Panc1 (cell line): ENCODE results near the gene TK2. TPM values are rescaled to one million over a fixed set of nuclear protein-coding genes. Genes with fewer than 3 reads are reported as not detected.

Source experiments
- ATAC-seq: fragments of 200-7000 bp; cut with Tn5 transposase; 2 replicates; pipeline ENCODE4 v1.9.1; 2020; ENCODE audit warnings: mild to moderate bottlenecking, moderate library complexity
- BruUV-seq: library from RNA; stranded (reverse); fragments of 400-500 nt; replicated peaks from 2 replicates; lab custom pipeline; 2021; lab: Mats Ljungman, UMichigan
- CTCF ChIA-PET: fragments of 300-600 bp; sonication (Branson Sonifier 250); formaldehyde crosslinking; loops from one replicate; lab custom pipeline; 2022; ENCODE audit warnings: antibody characterized with exemption; lab: Charles Lee
- POLR2A ChIA-PET: fragments of 300-600 bp; sonication (Branson Sonifier 250); formaldehyde crosslinking; loops from one replicate; lab custom pipeline; 2022; ENCODE audit warnings: antibody characterized with exemption; lab: Charles Lee
- DNase-seq: peaks from one replicate; pipeline ENCODE4 v3.0.0-alpha.2; 2010; ENCODE audit warnings: low read depth, low spot score
- H3K27ac ChIP-seq: 2 replicates; pipeline ENCODE4 v1.5.1; 2011; ENCODE audit warnings: mild to moderate bottlenecking, low read length, inconsistent platforms
- H3K27me3 ChIP-seq: fragments of 200-500 bp; sonication (Bioruptor generic); 2 replicates; pipeline ENCODE4 v1.6.0; 2014; ENCODE audit warnings: low read length, inconsistent platforms; ENCODE audit not compliant: control insufficient read depth, insufficient read depth
- H3K36me3 ChIP-seq: fragments of 200-500 bp; sonication (Bioruptor generic); 2 replicates; pipeline ENCODE4 v1.5.1; 2014; ENCODE audit warnings: inconsistent platforms, mild to moderate bottlenecking, low read length, moderate library complexity; ENCODE audit not compliant: control insufficient read depth, insufficient read depth
- H3K4me1 ChIP-seq: 2 replicates; pipeline ENCODE4 v1.5.1; 2011; ENCODE audit warnings: inconsistent platforms, mild to moderate bottlenecking, low read length, moderate library complexity; ENCODE audit not compliant: control insufficient read depth, insufficient read depth
- H3K4me3 ChIP-seq, 2 experiments: 2 replicates each; pipeline ENCODE4 v1.5.1; 2011 to 2012; ENCODE audit warnings: low read depth in 2 of 2, low read length in 2 of 2, mild to moderate bottlenecking in 2 of 2, inconsistent platforms in 1 of 2, moderate library complexity in 1 of 2
- H3K9me3 ChIP-seq: fragments of 200-500 bp; sonication (Bioruptor generic); 2 replicates; pipeline ENCODE4 v1.5.1; 2014; ENCODE audit warnings: low read depth, mild to moderate bottlenecking, inconsistent platforms, low read length, moderate library complexity; ENCODE audit not compliant: control insufficient read depth, insufficient read depth
- CTCF ChIP-seq: fragments of 450-650 bp; IDR thresholded peaks from 2 replicates; pipeline ENCODE4 v1.5.1; 2017; ENCODE audit warnings: mild to moderate bottlenecking
- POLR2AphosphoS5 ChIP-seq: IDR thresholded peaks from 2 replicates; pipeline ENCODE4 v1.6.1; 2012; ENCODE audit warnings: mild to moderate bottlenecking, low read depth, low read length, moderate library complexity
- SIN3A ChIP-seq: IDR thresholded peaks from 2 replicates; pipeline ENCODE4 v1.6.1; 2012; ENCODE audit warnings: low read depth, mild to moderate bottlenecking, low read length, moderate library complexity, borderline replicate concordance; ENCODE audit not compliant: insufficient read depth
- TCF7L2 ChIP-seq: IDR thresholded peaks from 2 replicates; pipeline ENCODE4 v1.6.1; 2011; ENCODE audit warnings: mild to moderate bottlenecking, low read depth, low read length, inconsistent platforms
- in situ Hi-C: cut with HindIII; loops from 2 replicates; pipeline ENCODE4 v1.10.0; 2016; ENCODE audit warnings: low sequenced_read_pairs, low pct_unique_long_range_greater_than_20kb
- intact Hi-C: fragments of 100-400 bp; cut with micrococcal nuclease; formaldehyde crosslinking; loops from one replicate; pipeline ENCODE4 v1.10.0; 2022; ENCODE audit not compliant: unreplicated experiment
- total RNA-seq: library from RNA; stranded (reverse); gene quantifications from one replicate; pipeline ENCODE4 v1.2.1, GENCODE V29; 2021; ENCODE audit not compliant: unreplicated experiment
- TF ChIP-seq, protein P1 (sequence below), 2 experiments: IDR thresholded peaks; 2 replicates each; pipeline ENCODE4 v1.6.1; 2011 to 2012; ENCODE audit warnings: low read depth in 2 of 2, control low read depth in 1 of 2, low read length in 1 of 2, mild to moderate bottlenecking in 1 of 2, moderate library complexity in 1 of 2; ENCODE audit not compliant: insufficient read depth in 1 of 2

TK2 gene
- total RNA-seq, 1 experiment from 2014 or later = 17.1 TPM

DNA sequence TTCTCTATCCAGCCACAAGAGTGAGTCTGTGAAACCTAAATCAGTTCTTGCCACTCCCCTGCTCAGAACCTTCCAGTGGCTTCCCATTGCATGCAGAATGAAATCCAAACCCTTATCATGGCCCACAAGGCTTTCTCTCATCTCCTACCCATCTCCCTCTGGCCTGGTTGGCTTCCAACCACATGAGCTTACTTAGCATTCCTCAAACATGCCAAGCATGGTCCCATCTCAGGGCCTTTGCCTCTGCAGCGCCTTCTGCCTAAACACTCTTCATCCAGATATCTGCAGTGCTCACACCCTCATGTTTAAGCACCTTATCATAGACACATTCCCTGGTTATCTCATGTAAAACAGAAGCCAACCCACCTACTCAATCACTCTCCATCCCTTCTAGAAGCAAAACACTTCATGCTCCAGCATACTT lies 15.5 kb downstream of the TK2 start:
- CTCF ChIA-PET = no interaction called here
- POLR2A ChIA-PET = no interaction called here

DNA sequence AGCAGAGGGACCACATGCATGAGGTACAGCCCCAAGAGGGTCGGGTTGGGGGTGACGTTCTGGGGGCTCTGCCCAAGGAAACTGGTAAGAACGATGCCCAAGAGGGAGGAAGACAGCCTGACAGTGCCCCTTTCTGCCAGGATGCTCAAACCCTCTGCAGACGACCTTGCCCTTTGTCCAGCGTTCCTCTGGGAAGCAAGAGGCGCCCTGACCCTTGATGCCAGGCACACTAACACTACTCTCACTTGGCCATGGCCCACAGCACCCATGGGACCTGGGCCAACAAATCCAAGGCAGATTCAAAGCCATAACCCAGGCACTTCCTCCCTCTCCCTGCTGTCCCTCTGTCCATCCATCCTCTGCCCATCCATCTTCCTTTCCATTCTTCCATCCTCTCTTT lies 20.4 kb downstream of the TK2 start:
- CTCF ChIA-PET = no interaction called here

More for the DNA sequence above, 15.5 kb downstream of the TK2 start:
- in situ Hi-C loops (no loop called here), intact Hi-C loops (no loop called here)
- TF ChIP-seq TCF7L2 (no peak), CTCF (no peak), POLR2AphosphoS5 (no peak), SIN3A (no peak)
- TF ChIP-seq, protein P1, sequence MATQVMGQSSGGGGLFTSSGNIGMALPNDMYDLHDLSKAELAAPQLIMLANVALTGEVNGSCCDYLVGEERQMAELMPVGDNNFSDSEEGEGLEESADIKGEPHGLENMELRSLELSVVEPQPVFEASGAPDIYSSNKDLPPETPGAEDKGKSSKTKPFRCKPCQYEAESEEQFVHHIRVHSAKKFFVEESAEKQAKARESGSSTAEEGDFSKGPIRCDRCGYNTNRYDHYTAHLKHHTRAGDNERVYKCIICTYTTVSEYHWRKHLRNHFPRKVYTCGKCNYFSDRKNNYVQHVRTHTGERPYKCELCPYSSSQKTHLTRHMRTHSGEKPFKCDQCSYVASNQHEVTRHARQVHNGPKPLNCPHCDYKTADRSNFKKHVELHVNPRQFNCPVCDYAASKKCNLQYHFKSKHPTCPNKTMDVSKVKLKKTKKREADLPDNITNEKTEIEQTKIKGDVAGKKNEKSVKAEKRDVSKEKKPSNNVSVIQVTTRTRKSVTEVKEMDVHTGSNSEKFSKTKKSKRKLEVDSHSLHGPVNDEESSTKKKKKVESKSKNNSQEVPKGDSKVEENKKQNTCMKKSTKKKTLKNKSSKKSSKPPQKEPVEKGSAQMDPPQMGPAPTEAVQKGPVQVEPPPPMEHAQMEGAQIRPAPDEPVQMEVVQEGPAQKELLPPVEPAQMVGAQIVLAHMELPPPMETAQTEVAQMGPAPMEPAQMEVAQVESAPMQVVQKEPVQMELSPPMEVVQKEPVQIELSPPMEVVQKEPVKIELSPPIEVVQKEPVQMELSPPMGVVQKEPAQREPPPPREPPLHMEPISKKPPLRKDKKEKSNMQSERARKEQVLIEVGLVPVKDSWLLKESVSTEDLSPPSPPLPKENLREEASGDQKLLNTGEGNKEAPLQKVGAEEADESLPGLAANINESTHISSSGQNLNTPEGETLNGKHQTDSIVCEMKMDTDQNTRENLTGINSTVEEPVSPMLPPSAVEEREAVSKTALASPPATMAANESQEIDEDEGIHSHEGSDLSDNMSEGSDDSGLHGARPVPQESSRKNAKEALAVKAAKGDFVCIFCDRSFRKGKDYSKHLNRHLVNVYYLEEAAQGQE (IDR thresholded peaks at IDR 0.05; ENCODE audit: insufficient read depth in 1 of 2, low read depth in 2 of 2, low read length in 1 of 2) = no peak
- DNase-seq (no peak), ATAC-seq (no peak)
- H3K36me3 ChIP-seq = no peaks in the 10 kb centered on the region
- no peak overlapping the region for H3K4me3 ChIP-seq
- no peaks in the 10 kb centered on the region for H3K27me3 ChIP-seq
- H3K27ac ChIP-seq = no peak overlapping the region
- H3K4me1 ChIP-seq = no peaks in the 10 kb centered on the region
- no peaks in the 10 kb centered on the region for H3K9me3 ChIP-seq
- no TSS peak for BruUV-seq

More for the DNA sequence above, 20.4 kb downstream of the TK2 start:
- Histone ChIP-seq H3K4me3 (no peak overlapping the region), H3K4me1 (no peaks in the 10 kb centered on the region), H3K27me3 (no peaks in the 10 kb centered on the region), H3K27ac (no peak overlapping the region), H3K9me3 (no peaks in the 10 kb centered on the region), H3K36me3 (no peaks in the 10 kb centered on the region)
- no TSS peak for BruUV-seq
- in situ Hi-C loops = no loop called here
- no peak for TF ChIP-seq SIN3A
- TF ChIP-seq TCF7L2 = no peak
- TF ChIP-seq CTCF = no peak
- TF ChIP-seq, protein P1 (IDR thresholded peaks at IDR 0.05; ENCODE audit: insufficient read depth in 1 of 2, low read depth in 2 of 2, low read length in 1 of 2) = no peak
- no peak for TF ChIP-seq POLR2AphosphoS5
- DNase-seq (no peak), ATAC-seq (no peak)
- intact Hi-C loops = no loop called here
- POLR2A ChIA-PET = no interaction called here
